GM18858 (cell line): Measurements from ENCODE around the gene FYB1.

Experiments used
- ATAC-seq: cut with Tn5 transposase; IDR thresholded peaks from one replicate; pipeline ENCODE4 v1.9.1; 2021; ENCODE audit not compliant: unreplicated experiment

FYB1 gene

DNA sequence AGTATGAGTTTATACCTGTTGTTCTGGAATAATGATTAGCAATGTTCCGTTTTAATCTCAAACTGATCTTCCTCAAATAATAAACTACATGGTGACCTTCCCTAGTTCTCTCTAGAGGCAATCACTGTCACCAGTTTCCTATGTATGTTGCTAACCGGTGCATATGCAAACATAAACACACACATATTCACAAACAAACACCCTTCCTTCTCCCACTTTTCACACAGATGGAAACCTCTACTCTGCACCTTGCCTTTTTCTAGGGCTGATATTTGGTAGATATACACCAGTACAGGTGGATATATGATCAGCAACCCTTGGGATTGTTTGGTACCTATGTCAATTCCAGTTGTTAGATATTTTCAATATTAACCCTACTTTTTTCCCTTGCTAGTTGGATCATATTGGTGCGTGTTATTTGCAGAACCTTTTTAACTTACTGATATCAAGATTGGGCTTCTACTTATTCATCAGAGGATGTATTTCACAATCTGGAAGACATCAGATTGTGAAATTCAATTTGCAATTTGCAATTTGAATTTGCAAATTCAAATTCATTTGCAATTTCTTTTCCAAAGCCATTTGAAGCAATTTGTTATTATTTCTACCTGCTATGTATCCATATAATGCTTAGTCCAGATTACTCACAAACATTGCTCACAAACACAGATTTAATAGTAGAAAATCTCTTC lies 12.6 kb downstream of the FYB1 start:
- ATAC-seq, result no peak

GRCh38 chr5:39205550-39205949 lies 13.8 kb downstream of the FYB1 start:
- no peak for ATAC-seq

DNA sequence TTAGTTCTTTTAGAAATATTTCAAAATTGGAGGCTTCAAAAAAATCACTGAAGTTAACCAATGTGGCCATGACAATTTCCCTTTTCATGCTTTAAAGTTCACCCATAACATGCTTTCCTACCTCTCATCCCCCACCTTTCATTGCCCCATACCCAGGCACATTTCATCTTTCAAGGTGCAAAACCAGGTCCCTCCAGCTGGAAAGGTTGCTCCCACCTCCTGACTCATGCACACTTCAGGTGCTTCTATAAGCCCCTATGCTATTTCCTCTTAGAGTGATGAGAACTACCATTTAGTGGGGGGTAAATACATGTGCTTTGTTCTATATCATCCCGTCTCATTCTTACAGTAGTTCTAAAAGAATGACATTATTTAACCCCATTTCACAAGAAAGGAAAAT lies 15.4 kb downstream of the FYB1 start:
- ATAC-seq, result no peak

- no peak for ATAC-seq
Observed at GRCh38 chr5:39203275-39203922, 16.0 kb downstream of the FYB1 start.

DNA sequence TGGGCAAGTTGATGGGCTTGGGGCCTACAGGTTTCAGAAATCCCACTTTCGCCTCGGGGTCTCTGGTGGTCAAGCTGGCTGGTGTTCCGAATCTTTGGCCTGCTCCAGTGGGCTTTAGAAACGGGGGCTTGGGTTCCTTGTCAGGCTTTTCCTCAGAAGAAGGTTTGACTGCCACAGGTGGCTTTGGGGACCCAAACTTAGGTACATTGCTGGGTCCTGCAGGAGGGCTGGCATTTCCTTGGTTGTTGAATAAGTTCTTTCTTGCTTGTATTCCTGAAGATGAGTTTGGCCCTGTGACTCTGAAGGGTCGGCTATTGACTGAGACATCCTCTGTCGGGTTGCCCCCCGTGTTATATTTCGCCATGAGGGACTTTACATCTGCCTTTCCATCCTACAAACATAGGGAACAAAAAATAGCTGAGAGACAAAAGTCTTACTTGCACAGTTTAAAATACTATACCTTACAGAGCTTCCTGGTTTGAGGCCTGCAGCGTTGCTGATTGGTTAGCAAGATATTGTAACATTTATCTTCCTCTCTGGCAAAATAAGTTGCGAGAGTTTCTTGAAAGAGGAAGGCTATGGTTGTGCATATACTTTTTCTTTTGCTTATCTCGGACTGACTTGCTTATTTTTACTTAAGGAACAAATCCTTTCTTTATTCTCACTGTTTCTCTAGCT lies 16.6 kb downstream of the FYB1 start:
- ATAC-seq, result no peak

GRCh38 chr5:39201781-39202596 lies 17.4 kb downstream of the FYB1 start:
- no peak for ATAC-seq

DNA sequence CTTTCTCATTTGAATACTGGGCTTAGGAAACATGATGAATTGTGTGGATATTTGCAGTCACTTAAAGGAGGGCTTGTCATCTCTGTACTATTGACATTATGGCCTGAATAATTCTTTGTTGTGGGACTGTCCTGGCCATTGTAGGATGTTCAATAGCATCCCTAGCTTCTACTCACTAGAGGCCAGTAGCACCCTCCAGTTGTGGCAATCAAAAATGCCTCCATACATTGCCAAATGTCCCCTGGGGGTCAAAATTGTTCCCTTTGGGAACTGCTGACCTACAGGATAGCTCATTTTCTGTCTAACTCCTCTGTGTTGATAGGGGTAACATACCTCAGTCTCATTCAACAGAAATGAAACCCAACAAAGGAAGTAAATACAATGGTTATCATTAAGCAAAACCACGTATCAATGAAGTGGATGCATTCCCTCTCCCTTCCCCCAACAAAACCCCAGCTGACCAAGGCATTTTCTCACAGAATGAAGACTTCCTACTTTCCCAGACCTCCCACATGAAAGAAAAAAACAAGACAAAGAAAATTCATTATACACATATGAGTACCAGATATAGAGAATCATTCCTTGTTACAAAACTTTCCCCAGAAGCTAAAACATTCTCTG lies 18.1 kb downstream of the FYB1 start:
- no peak for ATAC-seq

DNA sequence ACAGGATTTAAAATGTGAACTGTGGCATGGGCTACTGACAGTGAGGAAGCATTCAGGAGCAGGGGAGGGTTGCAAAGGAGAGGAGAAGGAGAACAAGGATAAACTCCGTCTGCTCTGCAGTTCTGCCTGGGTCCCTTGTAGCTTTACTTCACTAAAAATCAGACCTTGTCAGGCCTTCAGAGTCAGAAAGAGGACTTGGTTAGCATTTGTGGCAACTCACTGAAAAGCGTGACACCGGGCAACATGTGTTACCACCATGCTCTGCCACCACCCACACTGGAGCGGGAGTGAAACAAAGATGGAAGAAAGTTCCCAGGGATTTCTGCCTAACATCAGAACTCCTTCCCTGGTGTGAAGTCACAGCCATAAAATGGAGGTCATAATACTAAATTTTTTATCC lies 19.3 kb downstream of the FYB1 start:
- ATAC-seq, result no peak

DNA sequence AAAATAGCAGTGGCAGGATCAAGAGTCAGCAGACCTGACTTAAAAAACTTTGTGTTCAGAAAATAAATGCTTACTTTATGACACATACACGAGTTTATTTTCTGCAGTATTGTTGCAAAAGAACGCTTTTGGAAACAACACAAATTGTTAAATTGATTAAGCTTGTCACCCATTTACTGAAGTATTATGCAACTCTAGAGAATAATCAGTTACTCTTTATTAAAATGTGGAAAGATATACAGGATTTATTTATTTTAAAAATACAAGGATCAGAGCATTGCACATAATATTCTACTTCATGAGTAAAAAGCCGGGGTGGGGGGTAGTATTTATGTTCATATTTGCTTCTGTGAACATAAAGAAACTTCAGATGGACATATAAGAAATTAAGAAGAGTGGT lies 20.0 kb downstream of the FYB1 start:
- ATAC-seq, result no peak

DNA sequence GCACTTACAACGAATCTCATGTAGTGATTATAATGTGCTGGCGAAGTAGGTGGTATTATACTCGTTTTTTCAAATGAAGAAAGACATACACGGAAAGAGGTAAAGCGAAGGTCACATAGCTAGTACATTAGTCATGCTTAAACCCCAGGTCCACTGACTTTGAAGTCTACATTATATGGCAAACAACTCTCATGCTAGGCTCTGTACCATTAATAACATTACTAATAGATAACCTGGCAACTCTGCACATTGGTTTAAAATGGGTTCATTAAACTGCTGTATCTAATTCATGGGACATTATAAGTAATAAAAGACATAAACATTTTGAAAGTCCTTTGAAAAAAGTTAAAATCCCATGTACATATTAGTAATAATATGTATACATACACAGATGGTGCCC lies 21.2 kb downstream of the FYB1 start:
- ATAC-seq, result no peak

- ATAC-seq, result no peak
Observed at GRCh38 chr5:39197556-39197955, 21.8 kb downstream of the FYB1 start.

DNA sequence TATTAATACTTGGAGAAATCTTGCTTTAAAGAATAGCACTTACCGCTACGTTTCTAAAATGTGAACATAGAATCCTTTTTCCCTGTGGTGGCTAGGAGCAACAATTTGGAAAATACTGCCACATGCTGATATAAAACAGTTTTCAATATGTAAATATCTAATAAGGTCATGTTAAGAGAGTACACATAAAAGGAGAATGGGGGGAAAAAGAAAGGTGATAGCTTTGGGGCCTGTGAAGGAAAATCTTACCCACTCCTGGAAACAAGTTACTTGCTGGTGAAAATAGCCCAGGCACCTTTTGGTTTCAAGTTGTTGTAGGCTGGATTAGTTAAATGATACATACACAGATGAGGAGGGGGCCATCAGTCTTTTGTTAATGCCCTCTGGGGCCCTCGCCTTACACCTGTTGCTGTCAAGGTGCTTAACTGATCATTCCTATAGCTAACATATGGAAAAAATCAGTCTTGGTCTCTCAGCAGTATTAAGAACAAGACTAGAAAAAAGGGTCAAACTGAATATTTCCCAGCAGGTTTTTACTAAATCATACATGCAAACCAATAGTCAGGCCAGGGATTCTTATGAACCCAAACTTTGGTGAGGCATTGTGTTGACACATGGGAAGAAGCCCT lies 24.1 kb downstream of the FYB1 start:
- ATAC-seq, result no peak

DNA sequence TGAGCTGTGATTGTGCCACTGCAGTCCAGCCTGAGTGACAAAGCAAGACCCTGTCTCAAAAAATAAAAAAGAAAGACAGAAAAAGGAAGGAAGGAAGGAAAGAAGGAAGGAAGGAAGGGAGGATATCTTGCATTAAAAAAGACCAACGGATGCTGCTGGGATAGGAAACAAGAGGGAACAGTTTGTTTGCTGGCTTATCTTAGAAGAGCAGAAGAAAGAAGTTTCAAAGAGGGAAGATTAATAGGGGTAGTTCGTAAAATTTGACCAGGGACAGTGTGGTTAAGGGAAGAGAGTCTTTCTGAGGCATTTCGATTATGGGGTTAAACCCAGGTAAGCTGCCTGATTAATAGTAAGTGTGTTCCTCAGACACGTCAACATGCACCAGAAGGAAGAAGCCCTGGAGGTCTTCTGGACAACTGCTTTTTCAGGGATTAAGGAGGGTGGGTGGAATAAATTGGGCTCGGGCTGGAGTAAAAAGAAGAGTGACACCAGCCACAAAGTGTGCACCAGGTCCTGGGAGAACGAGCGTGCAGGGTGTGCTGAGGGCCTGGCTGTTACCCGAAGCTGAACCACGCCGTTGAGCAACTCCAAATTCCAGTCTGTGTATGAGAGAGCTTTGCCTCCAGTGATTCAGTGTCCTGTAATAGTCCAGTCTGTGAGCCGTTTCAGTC lies 24.8 kb downstream of the FYB1 start:
- ATAC-seq, result no peak

GRCh38 chr5:39193553-39194465 lies 25.6 kb downstream of the FYB1 start:
- no peak for ATAC-seq

DNA sequence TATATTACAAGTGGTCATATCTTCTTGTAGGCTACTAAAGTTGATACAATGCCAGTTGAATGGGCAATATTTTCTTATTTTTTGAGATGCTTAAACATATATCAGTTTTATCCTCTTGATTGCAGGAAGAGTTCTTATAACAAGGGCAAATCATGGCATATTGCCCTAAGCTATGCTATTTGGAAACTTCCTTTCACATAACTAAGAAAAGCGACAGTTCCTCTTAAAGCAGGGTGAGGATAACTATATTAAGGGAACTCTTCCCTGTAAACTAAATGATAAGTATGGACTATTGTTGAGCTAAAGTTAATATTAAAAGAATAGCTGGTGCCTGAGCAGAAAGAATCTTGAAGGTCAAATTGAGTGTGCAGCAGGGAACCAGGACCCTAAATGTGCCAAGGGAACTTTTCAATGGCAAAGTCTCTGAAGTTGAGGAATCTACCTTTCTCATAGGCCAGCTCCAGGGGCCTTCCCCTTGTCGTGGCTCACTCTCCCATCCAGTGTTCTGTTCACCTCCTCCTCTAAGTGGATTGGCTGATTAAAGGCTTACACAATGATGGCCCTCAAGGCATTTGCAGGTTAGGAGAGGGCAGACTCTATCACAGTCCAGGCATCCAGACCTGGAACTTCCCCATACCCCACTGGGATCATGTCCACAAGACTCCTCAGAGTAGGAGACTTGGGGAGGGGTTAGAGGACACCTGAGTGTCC lies 26.8 kb downstream of the FYB1 start:
- no peak for ATAC-seq

GRCh38 chr5:39191216-39191615 lies 28.1 kb downstream of the FYB1 start:
- no peak for ATAC-seq

DNA sequence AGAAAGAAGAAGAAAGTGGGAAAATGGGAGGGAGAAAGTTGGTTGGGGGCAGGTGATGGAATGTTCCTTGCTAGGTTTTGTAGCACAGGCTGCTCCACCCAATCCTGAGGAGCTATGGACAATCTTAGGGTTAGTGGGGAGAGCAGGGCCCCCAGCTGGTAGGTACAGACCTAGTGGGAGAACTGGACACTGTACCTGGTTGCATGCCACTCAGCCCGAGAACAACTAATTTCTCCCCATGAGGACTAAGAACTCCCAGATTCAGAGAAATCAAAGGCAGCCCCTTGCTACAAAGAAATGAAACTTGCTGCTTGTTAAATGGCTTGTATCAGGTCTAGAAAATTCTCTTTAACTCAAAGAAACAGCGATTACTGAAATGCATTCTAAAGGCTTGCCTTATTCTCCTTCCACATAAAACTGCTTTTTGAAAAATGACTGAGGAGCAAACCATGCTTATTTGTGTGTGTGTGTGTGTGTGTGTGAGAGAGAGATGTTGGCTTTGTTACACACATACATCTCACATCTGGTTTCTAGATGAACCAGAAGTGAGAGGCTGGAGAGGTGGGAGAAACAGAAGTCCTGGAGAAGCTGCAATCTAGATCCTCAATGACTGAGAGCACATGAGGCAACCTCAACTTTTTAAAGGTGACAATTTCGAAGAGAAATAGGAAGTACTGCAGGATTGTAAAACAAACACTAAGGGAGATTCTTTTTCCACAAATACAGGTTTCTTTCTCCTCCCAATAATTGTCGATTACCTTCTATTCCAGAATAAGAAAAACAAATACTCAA lies 28.9 kb downstream of the FYB1 start:
- no peak for ATAC-seq
